Stimulated activated CD4-positive, alpha-beta T cell treated with anti-CD3 and anti-CD28 coated beads, Interleukin-1b, Interleukin-23, amount 100 ng/mL, for 1 hour (primary cell): ENCODE data around the gene SPRY4.
"Not testable (repeated sequence)": the region's sequence is repeated elsewhere in the genome, so short reads cannot be mapped to it uniquely, and the experiment has no call there.

ENCODE experiments used
- DNase-seq, 2 donors: peaks; one replicate each; pipeline ENCODE4 v3.0.0-alpha.2; 2020; ENCODE audit warnings: low read depth in 2 of 2

Gene SPRY4

GRCh38 chr5:142334538-142334937 lies 9.7 kb upstream of the SPRY4 start:
- DNase-seq, result no peak

- DNase-seq, result not testable (repeated sequence)
Observed at GRCh38 chr5:142333749-142334148, 8.9 kb upstream of the SPRY4 start.

GRCh38 chr5:142330444-142330843 lies 5.6 kb upstream of the SPRY4 start:
- no peak for DNase-seq

GRCh38 chr5:142330026-142330425 lies 5.2 kb upstream of the SPRY4 start:
- no peak for DNase-seq

GRCh38 chr5:142327111-142327842 lies 2.5 kb upstream of the SPRY4 start:
- DNase-seq, result no peak

GRCh38 chr5:142326480-142326938 lies 1.7 kb upstream of the SPRY4 start:
- DNase-seq, result no peak

- no peak for DNase-seq
Observed at GRCh38 chr5:142325725-142326479, 1.1 kb upstream of the SPRY4 start.

GRCh38 chr5:142324136-142324870 lies 518 bp downstream of the SPRY4 start:
- DNase-seq, result peak in 1 of 2 donors; percentile 12

- DNase-seq, result no peak
Observed at GRCh38 chr5:142323480-142324135, 1.2 kb downstream of the SPRY4 start.

GRCh38 chr5:142322747-142323479 lies 1.9 kb downstream of the SPRY4 start:
- DNase-seq, result no peak

- no peak for DNase-seq
Observed at GRCh38 chr5:142322403-142322746, 2.4 kb downstream of the SPRY4 start.

GRCh38 chr5:142320851-142321560 lies 3.8 kb downstream of the SPRY4 start:
- no peak for DNase-seq

GRCh38 chr5:142320430-142320738 lies 4.4 kb downstream of the SPRY4 start:
- DNase-seq, result no peak

GRCh38 chr5:142319560-142320429 lies 5.0 kb downstream of the SPRY4 start:
- DNase-seq, result no peak

GRCh38 chr5:142319105-142319504 lies 5.7 kb downstream of the SPRY4 start:
- DNase-seq, result no peak

- no peak for DNase-seq
Observed at GRCh38 chr5:142317753-142318152, 7.1 kb downstream of the SPRY4 start.

- DNase-seq, result no peak
Observed at GRCh38 chr5:142317173-142317572, 7.6 kb downstream of the SPRY4 start.

- DNase-seq, result no peak
Observed at GRCh38 chr5:142316681-142317080, 8.1 kb downstream of the SPRY4 start.

GRCh38 chr5:142316051-142316450 lies 8.8 kb downstream of the SPRY4 start:
- DNase-seq, result no peak
